IPS-18c (cell line): Measurements from ENCODE around the gene ECSCR.
"Not testable (repeated sequence)": the region's sequence is repeated elsewhere in the genome, so short reads cannot be mapped to it uniquely, and the experiment has no call there.

Source experiments
- H3K4me3 ChIP-seq: 2 replicates; pipeline ENCODE4 v1.7.0; 2013; ENCODE audit warnings: low read depth, mild to moderate bottlenecking, low read length, moderate library complexity; ENCODE audit not compliant: insufficient read depth
- H3K9me3 ChIP-seq: one replicate; pipeline ENCODE4 v1.6.1; 2013; ENCODE audit warnings: mild to moderate bottlenecking, low read length, moderate library complexity; ENCODE audit not compliant: control insufficient read depth, insufficient read depth

ECSCR gene

DNA sequence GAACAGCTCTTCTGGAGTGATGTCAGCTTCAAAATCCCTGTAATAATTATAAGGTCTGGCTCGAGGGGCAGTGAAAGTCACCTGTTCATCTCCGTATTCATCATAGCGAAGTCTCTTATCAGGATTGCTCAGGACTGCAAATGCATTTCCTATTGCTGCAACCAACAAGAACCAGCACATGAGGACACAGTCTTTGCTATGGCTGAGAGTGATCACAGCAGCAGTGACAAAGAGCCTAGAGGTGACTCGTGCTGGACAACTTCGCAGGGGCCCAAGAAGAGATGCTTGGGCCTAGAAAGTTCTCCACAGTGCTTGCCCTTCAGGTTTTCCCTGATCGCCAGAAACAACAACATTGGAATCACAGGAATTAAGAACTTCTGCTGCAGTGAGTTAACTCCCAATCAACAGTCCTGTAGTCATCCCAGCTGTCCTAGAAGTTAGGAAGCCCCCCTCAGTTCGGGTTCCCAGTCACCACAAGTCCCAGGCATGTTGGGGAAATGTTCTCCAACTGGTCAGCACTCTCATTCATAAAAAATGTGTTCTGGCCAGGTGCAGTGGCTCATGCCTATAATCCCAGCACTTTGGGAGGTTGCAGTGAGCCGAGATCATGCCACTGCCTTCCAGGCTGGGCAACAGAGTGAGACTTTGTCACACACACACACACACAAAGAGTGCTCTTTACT lies 36.2 kb downstream of the ECSCR start:
- Histone ChIP-seq H3K9me3 (no peaks in the 10 kb centered on the region), H3K4me3 (no peak overlapping the region)

DNA sequence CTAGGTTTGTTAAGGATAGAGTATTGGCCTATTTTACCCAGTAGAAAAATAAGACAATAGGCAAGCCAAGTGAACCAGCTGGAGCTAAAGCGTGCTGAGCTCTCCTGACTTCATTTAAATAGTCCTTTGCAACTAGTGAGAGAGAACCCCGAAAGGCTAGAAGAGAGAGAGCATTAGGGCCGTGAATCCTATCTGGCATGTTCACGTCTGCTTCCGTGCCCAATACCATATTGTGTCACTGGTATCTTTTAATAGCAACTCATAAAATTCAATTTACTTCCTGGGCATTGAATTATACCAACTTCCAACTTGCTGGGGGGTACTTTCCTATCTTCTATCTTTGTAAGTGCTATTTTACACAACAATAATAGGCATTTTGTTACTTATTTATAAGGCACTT lies 37.0 kb downstream of the ECSCR start:
- Histone ChIP-seq H3K9me3 (no peaks in the 10 kb centered on the region), H3K4me3 (no peak overlapping the region)

DNA sequence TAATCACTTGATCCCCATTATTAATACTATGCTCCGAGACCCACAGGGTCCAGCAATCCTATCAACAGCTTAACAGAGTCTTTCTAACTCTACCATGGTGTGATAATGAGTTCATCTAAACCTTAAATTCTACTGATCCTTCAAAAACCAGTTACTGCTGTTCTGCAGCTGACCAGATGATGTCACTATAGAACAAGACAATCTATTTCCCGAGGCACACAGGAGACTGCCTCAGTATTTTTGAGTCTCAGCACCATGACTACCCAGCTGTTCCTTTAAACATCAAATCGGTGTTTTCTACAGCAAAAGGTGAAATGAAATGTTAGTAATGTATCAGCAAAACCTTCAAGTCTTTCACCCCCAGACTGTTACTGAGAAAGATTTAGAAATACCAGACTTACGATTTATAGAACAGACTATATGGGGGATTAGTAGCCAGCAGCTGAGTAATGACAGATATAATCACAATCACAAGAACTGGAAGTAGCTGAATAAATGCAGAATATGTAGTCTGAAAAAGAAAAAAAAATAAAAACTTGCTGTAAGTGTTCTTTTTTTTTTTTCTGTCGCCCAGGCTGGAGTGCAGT lies 40.1 kb downstream of the ECSCR start:
- H3K4me3 ChIP-seq: no peak overlapping the region
- H3K9me3 ChIP-seq: no peaks in the 10 kb centered on the region

DNA sequence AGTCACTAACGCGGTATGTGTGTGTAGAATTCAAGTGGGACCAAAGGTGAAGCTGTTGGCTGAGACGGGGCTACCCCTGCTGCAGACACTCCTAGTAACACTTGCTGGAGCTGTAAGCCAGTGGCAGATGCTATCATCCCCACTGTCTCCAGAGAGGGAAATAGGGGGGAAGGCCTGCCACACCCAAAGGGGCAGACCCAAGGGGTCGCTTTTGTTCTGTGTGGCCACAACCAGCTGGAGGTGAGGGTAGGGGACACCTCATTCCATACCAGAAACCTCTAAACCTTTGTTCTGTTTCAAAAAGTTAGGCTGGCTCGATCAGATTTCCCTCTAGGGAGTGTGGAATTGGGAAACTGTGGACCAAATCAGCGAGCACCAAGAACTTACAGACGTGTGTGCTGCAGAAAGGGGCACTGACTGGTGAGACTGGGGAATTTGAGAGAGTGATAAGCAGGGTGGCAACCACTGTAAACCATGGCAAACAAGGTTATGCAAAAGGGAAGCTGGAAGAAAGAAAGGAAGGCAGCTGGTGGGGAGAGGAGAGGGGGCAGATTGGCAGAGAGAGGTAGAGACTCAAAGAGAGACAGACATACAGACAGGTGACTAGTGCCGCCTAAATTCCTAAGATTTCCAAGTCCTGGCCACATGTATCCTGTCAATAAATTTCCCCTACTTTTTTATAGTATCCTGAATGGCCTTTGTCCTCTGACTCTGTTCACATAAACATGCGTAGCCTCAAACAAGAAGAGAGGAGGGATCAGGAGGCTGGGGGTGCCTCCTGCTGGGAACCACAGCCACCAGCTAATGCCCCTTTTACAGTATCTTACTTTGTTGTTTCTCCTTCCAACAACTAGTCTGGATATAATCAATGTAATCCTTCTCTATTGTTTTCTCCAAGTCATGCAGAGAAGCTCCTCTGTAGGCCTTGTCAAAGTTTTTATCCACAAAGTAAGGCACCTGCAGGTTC lies 43.0 kb downstream of the ECSCR start:
- Histone ChIP-seq H3K9me3 (no peaks in the 10 kb centered on the region), H3K4me3 (no peak overlapping the region)

DNA sequence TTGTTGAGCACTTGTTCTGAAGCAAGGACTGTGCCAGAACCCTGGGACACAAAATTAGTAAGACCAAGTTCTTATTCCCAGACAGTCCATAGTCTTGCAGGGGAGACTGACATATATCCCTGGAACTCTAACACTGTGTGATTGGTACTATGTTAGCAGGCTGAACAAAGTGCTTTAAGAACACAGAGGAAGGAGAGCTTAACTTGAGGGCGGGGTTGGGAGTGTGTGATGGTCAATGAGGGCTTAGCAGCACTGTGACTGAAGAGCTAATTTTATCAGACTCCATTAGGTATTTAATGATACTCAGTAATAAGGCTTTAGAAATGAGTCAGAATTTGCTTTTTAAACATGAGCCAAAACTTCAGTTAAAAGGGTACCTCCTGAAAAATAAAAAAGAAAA lies 43.8 kb downstream of the ECSCR start:
- no peaks in the 10 kb centered on the region for H3K9me3 ChIP-seq
- H3K4me3 ChIP-seq: no peak overlapping the region

DNA sequence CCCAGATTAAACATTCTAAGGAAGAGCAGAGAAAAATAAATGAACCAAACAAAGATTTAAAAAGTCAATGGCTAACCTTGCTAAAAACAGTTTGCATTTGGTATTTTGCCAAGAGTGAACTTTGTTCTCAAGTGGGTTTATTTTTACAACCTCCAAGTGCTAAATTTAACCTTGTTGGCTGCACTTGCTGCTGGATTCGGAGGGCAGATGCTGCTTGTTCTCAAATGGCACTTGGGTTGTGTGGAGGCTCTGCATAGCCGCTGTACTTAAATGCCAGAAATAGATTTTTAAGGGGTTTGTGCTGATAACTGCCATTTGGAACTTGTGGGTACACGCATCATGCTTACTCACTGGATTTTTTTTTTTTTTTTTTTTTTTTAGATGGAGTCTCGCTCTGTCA lies 45.3 kb downstream of the ECSCR start:
- Histone ChIP-seq H3K4me3 (no peak overlapping the region), H3K9me3 (no peaks in the 10 kb centered on the region)

DNA sequence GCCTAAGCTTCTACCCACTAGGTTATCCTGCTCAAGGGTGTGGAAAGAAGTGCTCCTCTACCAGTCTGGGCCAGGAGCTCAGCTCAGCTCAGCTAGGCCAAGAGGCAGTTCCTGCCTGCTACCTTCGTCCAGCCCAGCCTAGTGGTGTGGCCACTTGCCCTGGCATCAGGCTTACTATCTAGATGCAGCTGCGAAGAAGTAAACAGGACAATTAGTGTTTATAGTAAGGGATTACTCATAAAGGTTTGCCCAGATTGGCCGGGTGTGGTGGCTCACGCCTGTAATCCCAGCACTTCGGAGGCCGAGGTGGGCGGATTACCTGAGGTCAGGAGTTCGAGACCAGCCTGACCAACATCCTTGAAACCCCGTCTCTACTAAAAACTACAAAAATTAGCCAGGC lies 45.9 kb downstream of the ECSCR start:
- no peak overlapping the region for H3K4me3 ChIP-seq

DNA sequence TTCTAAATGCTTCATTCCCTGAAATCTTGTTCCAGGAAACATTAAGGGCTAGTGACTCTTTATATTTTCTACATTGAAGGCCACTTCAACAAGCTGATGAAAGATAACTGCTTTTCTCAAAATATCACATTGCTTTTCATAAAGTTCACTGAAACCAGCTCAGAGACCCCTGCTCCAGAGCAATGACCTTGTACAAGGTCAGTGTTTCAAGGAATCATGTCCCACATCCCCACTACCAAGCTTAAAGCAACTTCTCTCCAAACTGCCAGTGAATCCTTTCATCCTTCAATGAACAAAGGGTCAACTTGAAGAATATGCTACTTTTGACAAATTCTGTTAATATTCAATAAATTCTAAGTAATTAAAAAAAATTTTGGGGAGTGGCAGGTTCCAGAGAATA lies 46.7 kb downstream of the ECSCR start:
- H3K9me3 ChIP-seq: no peaks in the 10 kb centered on the region
- H3K4me3 ChIP-seq: no peak overlapping the region

More for the DNA sequence above, 45.9 kb downstream of the ECSCR start:
- H3K9me3 ChIP-seq: no peaks in the 10 kb centered on the region

DNA sequence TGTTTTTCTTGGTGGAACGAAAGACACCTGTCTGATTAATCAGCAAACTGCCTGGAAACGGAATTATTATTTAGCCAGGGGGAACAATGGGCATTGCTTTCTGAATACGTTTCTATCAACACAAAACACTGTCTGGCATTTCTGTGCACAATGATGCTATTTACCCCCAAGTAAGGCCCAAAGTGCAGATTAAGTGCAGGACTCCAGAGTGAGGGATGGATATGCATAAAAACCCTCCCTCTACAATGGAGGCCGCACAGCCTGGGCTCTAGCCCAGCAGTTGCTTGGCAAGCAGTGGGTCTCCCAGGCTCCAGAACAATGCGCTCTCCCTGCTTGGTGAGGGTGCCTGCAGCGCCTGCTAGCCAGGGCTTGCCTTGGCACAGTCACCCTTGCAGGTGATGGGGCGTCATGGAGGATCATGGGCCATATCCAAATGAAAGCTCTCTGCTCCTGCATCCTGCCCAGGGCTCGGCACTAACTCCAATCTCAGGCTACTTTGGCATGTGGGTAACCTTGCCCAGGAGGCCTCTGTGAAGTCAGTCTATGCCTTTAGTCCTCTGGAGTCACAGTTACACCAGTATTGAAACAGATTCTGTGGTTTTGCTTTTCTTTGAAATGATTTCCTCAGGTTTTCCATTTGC lies 47.2 kb downstream of the ECSCR start:
- no peak overlapping the region for H3K4me3 ChIP-seq
- no peaks in the 10 kb centered on the region for H3K9me3 ChIP-seq

DNA sequence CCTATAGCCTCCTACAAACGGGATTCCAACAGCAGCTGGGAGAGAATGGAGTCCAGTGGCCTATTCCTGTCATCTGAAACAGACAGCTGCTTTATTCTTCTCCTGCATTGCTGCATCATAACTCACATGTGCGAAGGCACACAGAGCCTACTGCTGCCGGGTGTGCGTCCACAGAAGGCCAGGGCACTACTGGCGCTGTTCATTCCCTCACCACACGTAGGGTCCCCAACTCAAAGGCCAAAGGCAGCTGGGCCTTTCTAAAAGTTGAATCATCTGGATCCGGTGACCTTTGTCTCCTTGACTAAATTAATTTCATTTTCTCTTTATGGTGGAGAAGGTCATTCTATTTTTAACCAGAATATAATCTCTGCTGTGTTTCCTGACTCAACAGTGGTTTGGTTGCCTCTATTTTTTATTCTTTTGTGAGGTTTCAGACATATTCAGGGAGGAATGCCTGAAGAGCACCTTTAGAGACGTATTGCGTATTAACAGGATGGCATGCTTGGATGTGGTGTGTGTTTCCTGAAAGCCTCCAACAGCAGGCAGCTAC lies 47.9 kb downstream of the ECSCR start:
- H3K4me3 ChIP-seq: no peak overlapping the region
- no peaks in the 10 kb centered on the region for H3K9me3 ChIP-seq

DNA sequence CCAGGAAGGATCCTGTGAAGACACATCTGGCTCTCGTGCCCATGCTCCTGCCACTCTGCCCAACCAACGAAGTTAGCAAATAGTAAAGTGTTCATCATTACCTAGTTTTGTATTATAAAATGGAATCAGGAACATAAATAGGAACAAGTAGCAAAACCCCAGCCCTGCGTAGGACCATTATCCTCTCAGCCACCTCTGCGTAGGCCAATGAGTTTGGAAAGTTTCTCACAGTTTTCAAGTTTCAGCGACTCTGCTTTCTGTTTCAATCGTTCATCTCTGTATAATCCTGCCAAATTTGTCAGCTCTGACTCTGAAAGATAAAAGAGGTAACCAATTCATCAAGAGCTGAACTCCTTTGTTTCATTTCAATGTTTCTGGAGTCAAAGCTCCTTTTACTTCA lies 48.6 kb downstream of the ECSCR start:
- H3K9me3 ChIP-seq: no peaks in the 10 kb centered on the region
- no peak overlapping the region for H3K4me3 ChIP-seq

DNA sequence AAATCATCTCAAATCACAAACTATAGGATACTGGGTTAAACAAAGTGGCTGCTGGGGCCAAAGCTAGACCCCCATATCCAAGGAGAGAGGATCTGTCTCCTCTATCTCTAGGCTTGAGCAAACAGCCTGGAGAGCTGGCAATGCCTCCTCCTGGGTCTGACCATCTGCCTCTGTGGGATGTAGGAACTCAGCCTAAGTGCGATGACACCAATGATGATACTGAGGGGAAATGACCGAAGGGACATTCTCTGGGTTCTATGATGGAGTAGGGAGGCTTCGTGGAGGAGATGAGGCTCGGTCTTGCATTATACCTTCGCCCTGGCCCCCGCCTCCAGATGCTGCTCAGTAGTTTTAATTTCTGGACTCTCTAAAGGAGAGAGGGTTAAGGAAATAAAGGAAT lies 49.4 kb downstream of the ECSCR start:
- H3K4me3 ChIP-seq: no peak overlapping the region
- no peaks in the 10 kb centered on the region for H3K9me3 ChIP-seq

DNA sequence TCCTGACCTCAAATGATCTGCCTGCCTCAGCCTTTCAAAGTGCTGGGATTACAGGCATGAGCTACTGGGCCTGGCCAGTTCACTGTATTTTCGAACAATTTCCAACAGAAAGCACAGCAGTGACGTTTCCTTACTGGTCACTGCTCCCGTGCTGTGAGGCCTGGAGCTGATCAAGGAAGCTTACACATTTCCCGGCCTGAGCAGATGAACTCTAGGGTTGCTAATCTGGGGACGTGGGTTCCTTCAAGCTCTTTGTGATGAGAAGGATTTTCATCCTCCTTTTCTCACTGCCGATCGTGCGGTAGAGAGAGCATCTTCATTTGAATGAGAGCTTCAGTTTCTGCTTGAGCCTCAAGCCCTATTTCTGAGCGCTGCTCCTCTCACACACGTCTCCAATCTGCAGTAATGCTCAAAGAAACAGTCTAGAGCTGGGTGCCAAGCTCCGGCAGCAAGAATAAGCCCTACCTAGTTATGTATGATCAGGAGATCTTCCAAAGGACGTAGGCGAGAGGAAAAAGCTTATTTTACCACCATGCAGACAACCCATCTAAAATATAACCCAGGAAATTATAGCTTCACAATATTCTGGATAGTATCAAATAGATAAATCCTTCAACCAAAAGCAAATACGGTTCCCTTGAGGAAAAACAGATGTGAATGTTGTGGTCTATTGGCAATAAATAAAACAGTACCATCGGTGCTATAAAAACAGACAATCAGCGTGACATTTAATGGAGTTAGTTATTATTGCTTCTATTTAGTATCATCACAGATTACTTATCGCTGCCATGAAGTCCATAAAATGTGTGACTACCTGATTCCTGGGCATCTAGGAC lies 51.3 kb downstream of the ECSCR start:
- no peaks in the 10 kb centered on the region for H3K9me3 ChIP-seq
- H3K4me3 ChIP-seq: no peak overlapping the region

DNA sequence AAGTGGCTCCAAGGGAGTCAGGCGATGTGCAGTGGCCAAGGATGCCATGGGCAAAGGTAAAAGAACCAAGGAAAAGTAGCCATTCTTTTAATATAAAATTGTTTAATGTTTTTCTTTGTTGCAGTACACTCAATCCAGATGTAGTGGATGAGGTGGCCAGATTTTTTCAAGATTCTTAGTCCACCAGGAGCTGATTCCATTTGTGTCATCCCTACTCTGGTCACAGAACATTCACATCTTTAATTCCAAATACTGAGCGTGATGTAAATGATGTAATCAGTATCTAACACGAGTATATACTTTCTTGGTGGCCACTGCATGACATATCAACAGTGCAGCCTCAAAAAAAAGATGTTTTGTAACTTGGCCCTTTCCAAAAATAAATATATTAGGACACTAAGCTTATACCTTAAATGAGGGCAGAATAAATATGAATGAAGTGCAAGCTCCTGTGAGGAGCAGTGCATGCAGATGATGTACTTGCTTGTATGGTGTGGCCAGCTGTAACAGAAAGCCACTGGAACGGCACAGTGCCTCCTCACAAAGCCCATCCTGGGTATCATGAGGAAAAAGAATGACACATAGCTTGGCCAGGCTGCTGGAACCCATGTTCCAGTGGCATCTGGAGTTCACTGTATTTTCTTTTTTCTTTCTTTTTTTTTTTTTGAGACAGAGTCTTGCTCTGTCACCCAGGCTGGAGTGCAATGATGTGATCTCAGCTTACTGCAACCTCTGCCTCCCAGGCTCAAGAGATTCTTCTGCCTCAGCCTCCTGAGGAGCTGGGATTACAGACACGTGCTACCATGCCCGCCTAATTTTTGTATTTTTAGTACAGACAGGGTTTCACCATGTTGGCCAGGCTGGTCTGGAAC lies 52.2 kb downstream of the ECSCR start:
- Histone ChIP-seq H3K4me3 (no peak overlapping the region), H3K9me3 (no peaks in the 10 kb centered on the region)

DNA sequence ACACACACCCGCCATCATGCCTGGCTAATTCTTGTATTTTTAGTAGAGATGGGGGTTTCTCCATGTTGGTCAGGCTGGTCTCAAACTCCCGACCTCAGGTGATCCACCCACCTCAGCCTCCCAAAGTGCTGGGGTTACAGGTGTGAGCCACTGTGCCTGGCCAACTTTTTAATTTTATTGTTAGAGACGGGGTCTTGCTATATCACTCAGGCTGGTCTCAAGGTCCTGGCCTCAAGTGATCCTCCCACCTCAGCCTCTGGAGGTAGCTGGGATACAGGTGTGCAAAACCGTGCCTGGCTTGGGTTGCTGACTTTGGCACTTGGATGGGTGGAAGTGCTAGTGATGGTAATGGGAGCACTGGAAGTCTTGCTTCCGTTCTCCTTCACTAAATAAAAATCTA lies 53.4 kb downstream of the ECSCR start:
- H3K9me3 ChIP-seq, H3K4me3 ChIP-seq: not testable (repeated sequence)

DNA sequence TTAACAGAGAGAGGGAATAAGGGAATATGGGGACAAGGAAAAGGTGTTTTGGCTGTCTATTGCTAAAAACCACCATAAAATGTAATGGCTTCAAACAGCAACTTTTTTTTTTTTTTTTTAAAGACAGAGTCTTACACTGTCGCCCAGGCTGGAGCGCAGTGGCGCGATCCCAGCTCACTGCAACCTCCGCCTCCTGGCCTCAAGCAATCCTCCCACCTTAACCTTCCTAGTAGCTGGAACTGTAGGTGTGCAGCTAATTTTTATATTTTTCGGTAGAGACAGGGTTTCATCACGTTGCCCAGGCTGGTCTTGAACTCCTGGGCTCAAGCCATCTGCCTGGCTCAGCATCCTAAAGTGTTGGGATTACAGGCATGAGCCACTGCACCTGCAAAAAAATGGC lies 54.4 kb downstream of the ECSCR start:
- Histone ChIP-seq H3K4me3 (no peak overlapping the region), H3K9me3 (no peaks in the 10 kb centered on the region)
